ENCODE data around the gene CCDC12. TPM values are rescaled to one million over a fixed set of nuclear protein-coding genes. Genes with fewer than 3 reads are reported as not detected.

The CCDC12 gene
- total RNA-seq, 4 donors from 2014 or later: 43.2 to 60.6 (median 51.8) TPM

DNA sequence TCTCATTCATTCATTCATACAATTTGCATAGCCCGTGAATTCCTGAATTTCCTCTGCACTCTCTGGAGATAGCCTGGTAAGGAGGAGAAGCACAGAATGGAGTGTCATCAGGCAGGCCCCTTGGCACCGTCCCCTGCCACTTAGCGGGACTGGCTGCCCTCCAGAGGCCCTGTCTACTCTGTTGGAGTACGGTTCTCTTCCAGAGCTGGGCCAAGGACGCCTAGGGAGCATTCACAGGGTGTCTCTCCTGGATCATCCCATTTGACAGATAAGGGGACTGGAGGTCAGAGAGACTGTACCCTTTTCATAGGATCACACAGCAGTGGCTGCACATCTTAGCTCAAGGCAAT lies 51.0 kb downstream of the CCDC12 start:
- WGBS, 2 donors: 31 to 42% methylated on average over 2 to 5 of the region's 5 CpGs
- Histone ChIP-seq H3K9me3 (no peaks in the 10 kb centered on the region), H3K27me3 (no peaks in the 10 kb centered on the region), H3K36me3 (peaks cover 41 to 45% of the 10 kb centered on the region in 2 donors), H3K27ac (peak overlapping the region in 2 of 3 donors; percentile 81 to 88), H3K4me3 (replicated peaks in 1 of 3) (no peak overlapping the region), H3K4me1 (peaks cover 53 to 57% of the 10 kb centered on the region in 2 donors)
- TF ChIP-seq POLR2A (IDR thresholded peaks at IDR 0.05) (no peak), CTCF (IDR thresholded peaks at IDR 0.05) (no peak)
- intact Hi-C loops (cut with DNase I): loop anchor here (5.0 kb wide), 1 partner anchor 42 kb away; no protein-coding TSS in a partner anchor
- peak; percentile 61 to 68 for DNase-seq

- no peaks in the 10 kb centered on the region for H3K9me3 ChIP-seq
- peak overlapping the region in 2 of 3 donors; percentile 81 to 88 for H3K27ac ChIP-seq
- 77 to 78% methylated on average over 5 to 9 of the region's 10 CpGs for WGBS, 2 donors
- no peak overlapping the region for H3K4me3 ChIP-seq (replicated peaks in 1 of 3)
- no peak for TF ChIP-seq POLR2A (IDR thresholded peaks at IDR 0.05)
- TF ChIP-seq CTCF (IDR thresholded peaks at IDR 0.05): no peak
- intact Hi-C loops (cut with DNase I): loop anchor here (5.0 kb wide), 2 partner anchors 42 to 72 kb away; no protein-coding TSS in a partner anchor
- H3K4me1 ChIP-seq: peaks cover 48 to 52% of the 10 kb centered on the region in 2 donors
- no peak for DNase-seq
- H3K36me3 ChIP-seq: peaks cover 46 to 48% of the 10 kb centered on the region in 2 donors
- H3K27me3 ChIP-seq: no peaks in the 10 kb centered on the region
These were observed 51.5 kb downstream of the CCDC12 start for GRCh38 chr3:46924921-46925584.

DNA sequence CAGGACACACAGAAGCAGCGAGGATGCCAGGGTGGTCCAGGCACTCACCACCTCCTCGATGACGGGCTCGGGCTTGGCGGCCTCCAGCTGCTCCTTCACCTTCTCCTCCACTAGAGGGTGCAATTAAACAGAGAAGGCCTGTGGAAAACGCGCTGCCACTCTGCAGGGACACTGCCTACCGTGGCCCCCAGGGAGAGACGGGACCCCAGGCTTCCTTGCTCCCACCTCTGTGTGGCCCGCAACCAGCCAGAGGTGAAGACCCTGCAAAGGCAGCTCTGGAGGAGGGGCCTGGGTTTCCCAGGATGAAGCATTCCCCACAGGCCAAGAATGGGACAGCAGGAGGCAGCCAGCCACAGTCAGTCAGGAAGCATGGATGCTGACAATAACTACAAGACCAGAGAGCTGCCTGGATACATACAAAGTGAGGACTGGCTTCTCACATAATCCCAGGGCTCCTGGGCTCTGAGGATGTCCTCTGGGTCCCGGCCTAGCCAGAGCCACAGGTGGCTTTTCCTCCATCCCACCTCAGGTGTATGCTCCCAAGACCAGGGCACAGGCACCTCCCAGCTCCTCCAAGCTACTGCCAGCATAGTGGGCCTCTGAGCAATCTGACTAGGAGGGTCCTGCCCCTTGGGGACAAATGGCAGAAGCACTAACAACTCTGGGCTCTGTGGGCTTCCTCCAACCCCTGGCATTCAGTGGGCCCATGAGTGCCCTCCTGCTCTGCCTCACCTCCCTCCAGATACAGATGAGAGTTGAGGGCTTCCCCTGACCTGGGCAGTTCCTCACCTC lies 52.8 kb downstream of the CCDC12 start:
- Histone ChIP-seq H3K4me3 (replicated peaks in 1 of 3) (no peak overlapping the region), H3K9me3 (no peaks in the 10 kb centered on the region), H3K36me3 (peaks cover 46 to 48% of the 10 kb centered on the region in 2 donors), H3K27me3 (no peaks in the 10 kb centered on the region), H3K27ac (peak overlapping the region in 1 of 3 donors; percentile 3), H3K4me1 (peaks cover 35 to 39% of the 10 kb centered on the region in 2 donors)
- intact Hi-C loops (cut with DNase I): loop anchor here (5.0 kb wide), 1 partner anchor 74 kb away; no protein-coding TSS in a partner anchor
- DNase-seq: no peak
- TF ChIP-seq POLR2A (IDR thresholded peaks at IDR 0.05): no peak
- TF ChIP-seq CTCF (IDR thresholded peaks at IDR 0.05): peak; percentile 15 to 74 (median 54)
- WGBS, 2 donors: 57 to 60% methylated on average over 9 to 10 of the region's 11 CpGs

- WGBS, 2 donors: 92 to 95% methylated on average over 16 of the region's 16 CpGs
- Histone ChIP-seq H3K4me3 (replicated peaks in 1 of 3) (no peak overlapping the region), H3K27ac (no peak overlapping the region), H3K4me1 (peaks cover 27 to 32% of the 10 kb centered on the region in 2 donors), H3K9me3 (no peaks in the 10 kb centered on the region), H3K27me3 (no peaks in the 10 kb centered on the region), H3K36me3 (peaks cover 46 to 48% of the 10 kb centered on the region in 2 donors)
- TF ChIP-seq POLR2A (IDR thresholded peaks at IDR 0.05) (no peak), CTCF (IDR thresholded peaks at IDR 0.05) (no peak)
- intact Hi-C loops (cut with DNase I): loop anchor here (5.0 kb wide), 1 partner anchor 74 kb away; no protein-coding TSS in a partner anchor
- DNase-seq: no peak
These were observed 53.5 kb downstream of the CCDC12 start for GRCh38 chr3:46922871-46923558.

Data from thyroid gland (tissue), 4 donors.